Suppressor macrophage treated with lipopolysaccharide for 4 hours (primary cell): ENCODE data around the gene TSPAN9.
A peak's percentile ranks its signal among the peaks of the same experiment; 100 is the strongest.

ENCODE experiments used
- DNase-seq: peaks from one replicate; pipeline ENCODE4 v3.0.0-alpha.2; 2020

The TSPAN9 gene

GRCh38 chr12:3129301-3130056 is 52.3 kb downstream of the TSPAN9 start:
- DNase-seq: peak; percentile 67

GRCh38 chr12:3130057-3130830 is 53.1 kb downstream of the TSPAN9 start:
- DNase-seq: peak; percentile 49

- DNase-seq: no peak
Observed at GRCh38 chr12:3131129-3131528, 54.0 kb downstream of the TSPAN9 start.

- no peak for DNase-seq
Observed at GRCh38 chr12:3132636-3133404, 55.6 kb downstream of the TSPAN9 start.

GRCh38 chr12:3133405-3133783 is 56.2 kb downstream of the TSPAN9 start:
- no peak for DNase-seq

GRCh38 chr12:3134126-3134525 is 56.9 kb downstream of the TSPAN9 start:
- DNase-seq: no peak

GRCh38 chr12:3134526-3135135 is 57.5 kb downstream of the TSPAN9 start:
- DNase-seq: no peak

GRCh38 chr12:3135522-3136461 is 58.6 kb downstream of the TSPAN9 start:
- peak; percentile 74 for DNase-seq

- DNase-seq: no peak
Observed at GRCh38 chr12:3136641-3137267, 59.6 kb downstream of the TSPAN9 start.

- DNase-seq: peak; percentile 7
Observed at GRCh38 chr12:3137268-3137781, 60.1 kb downstream of the TSPAN9 start.

- no peak for DNase-seq
Observed at GRCh38 chr12:3137814-3138445, 60.8 kb downstream of the TSPAN9 start.

- no peak for DNase-seq
Observed at GRCh38 chr12:3138941-3139511, 61.8 kb downstream of the TSPAN9 start.

GRCh38 chr12:3139760-3140159 is 62.6 kb downstream of the TSPAN9 start:
- no peak for DNase-seq

- no peak for DNase-seq
Observed at GRCh38 chr12:3140284-3140683, 63.1 kb downstream of the TSPAN9 start.

- no peak for DNase-seq
Observed at GRCh38 chr12:3141339-3142321, 64.5 kb downstream of the TSPAN9 start.

- DNase-seq: no peak
Observed at GRCh38 chr12:3142386-3142785, 65.2 kb downstream of the TSPAN9 start.

- no peak for DNase-seq
Observed at GRCh38 chr12:3144495-3144894, 67.3 kb downstream of the TSPAN9 start.

- DNase-seq: no peak
Observed at GRCh38 chr12:3145033-3145432, 67.9 kb downstream of the TSPAN9 start.
